Ovary (tissue), 9 donors: ENCODE results near the gene CHFR. TPM values are rescaled to one million over a fixed set of nuclear protein-coding genes. Genes with fewer than 3 reads are reported as not detected.

Experiments
- DNase-seq, 5 donors: peaks; one replicate each; pipeline ENCODE4 v3.0.0-alpha.2; 2019 to 2020
- H3K27ac ChIP-seq, 2 donors: fragments of 200-600 bp; one replicate each; pipeline versions ENCODE4 v1.5.1 to v1.8.0; 2019 to 2022
- H3K27me3 ChIP-seq: fragments of 200-600 bp; one replicate; pipeline ENCODE4 v1.8.0; 2022
- H3K36me3 ChIP-seq: fragments of 200-600 bp; sonication (generic); one replicate; pipeline ENCODE4 v1.5.1; 2019
- H3K4me1 ChIP-seq: one replicate; pipeline ENCODE4 v1.8.1; 2013; ENCODE audit warnings: mild to moderate bottlenecking, moderate library complexity; ENCODE audit not compliant: insufficient read depth
- H3K4me3 ChIP-seq: fragments of 200-600 bp; sonication (generic); one replicate; pipeline ENCODE4 v1.5.1; 2017
- H3K9me3 ChIP-seq, 2 donors: fragments of 200-600 bp in 1 of 2; sonication (generic) in 1 of 2; one replicate each; pipeline versions ENCODE4 v1.5.1 to v1.8.1; 2013 to 2019; ENCODE audit warnings: mild to moderate bottlenecking in 1 of 2, moderate library complexity in 1 of 2
- EP300 ChIP-seq: sonication (generic); formaldehyde crosslinking; IDR thresholded peaks from one replicate; pipeline ENCODE4 v1.6.1; 2017; ENCODE audit warnings: antibody characterized with exemption
- POLR2A ChIP-seq: fragments of 450-650 bp; IDR thresholded peaks from one replicate; pipeline ENCODE4 v1.6.1; 2017; ENCODE audit warnings: antibody characterized with exemption, mild to moderate bottlenecking, moderate library complexity
- WGBS, 3 donors: extraction: QIAGEN DNeasy Blood & Tissue Kit in 1 of 3; methylation state at CpG; one replicate each; pipeline versions ENCODE4 v1.1.5 to v1.1.7; 2013 to 2017; 5-methylcytosine and 5-hydroxymethylcytosine counted together
- intact Hi-C, 4 donors: fragments of 100-400 bp; cut with DNase I; formaldehyde crosslinking; loops; one replicate each; pipeline versions ENCODE4 v1.11.0 to v1.15.1; 2022 to 2023
- polyA plus RNA-seq, 2 donors: library from polyadenylated mRNA; stranded (reverse); fragments of 200-250 nt in 1 of 2; fragments of 350-450 nt in 1 of 2; fragmentation: Illumina TruSeq in 1 of 2; extraction: RNeasy Lipid Tissue Mini Kit (QIAGEN cat#74804) in 1 of 2; gene quantifications; one replicate each; pipeline ENCODE4 v1.2.3, GENCODE V29; 2013 to 2014
- total RNA-seq, 7 donors: library from RNA; depleted of rRNA in 2 of 7; stranded (reverse); fragments of >200 nt in 2 of 7; fragmentation: NEBNext Ultra II Directional in 3 of 7; extraction: Animal tissue kit (Norgen Biotek cat#: 25700) in 3 of 7; gene quantifications; one replicate each; pipeline versions ENCODE4 v1.1.0 to v1.2.4, GENCODE V29; 2016 to 2023
- TF ChIP-seq, protein P1 (sequence below), 3 donors: fragments of 450-650 bp in 2 of 3; fragments of 200-600 bp in 1 of 3; IDR thresholded peaks; one replicate each; pipeline versions ENCODE4 v1.5.1 to v1.8.0; 2016 to 2022; ENCODE audit warnings: antibody characterized with exemption in 3 of 3, mild to moderate bottlenecking in 1 of 3
- donor health status: DM: no; HTN: no; CAD: no; lungs with moderate emphysema.
- donor health status: DM: no; HTN: no; CAD: no.
- donor health status: Bipolar disorder and iron deficiency.
- donor health status: DM: yes; HTN: yes; CAD: no.
- donor health status: DM: no; HTN: no; CAD: no.
- donor health status: DM: yes; HTN: yes; CAD: no.

CHFR gene
- total and polyA plus RNA-seq, 9 donors: 11.7 to 36.4 (median 17.5) TPM

GRCh38 chr12:132807295-132808092 lies 79.9 kb downstream of the CHFR start:
- intact Hi-C loops: no loop called here
- H3K36me3 ChIP-seq: no peaks in the 10 kb centered on the region
- H3K9me3 ChIP-seq: no peaks in the 10 kb centered on the region
- no peak overlapping the region for H3K4me3 ChIP-seq
- TF ChIP-seq POLR2A (no peak), EP300 (no peak)
- TF ChIP-seq, protein P1, sequence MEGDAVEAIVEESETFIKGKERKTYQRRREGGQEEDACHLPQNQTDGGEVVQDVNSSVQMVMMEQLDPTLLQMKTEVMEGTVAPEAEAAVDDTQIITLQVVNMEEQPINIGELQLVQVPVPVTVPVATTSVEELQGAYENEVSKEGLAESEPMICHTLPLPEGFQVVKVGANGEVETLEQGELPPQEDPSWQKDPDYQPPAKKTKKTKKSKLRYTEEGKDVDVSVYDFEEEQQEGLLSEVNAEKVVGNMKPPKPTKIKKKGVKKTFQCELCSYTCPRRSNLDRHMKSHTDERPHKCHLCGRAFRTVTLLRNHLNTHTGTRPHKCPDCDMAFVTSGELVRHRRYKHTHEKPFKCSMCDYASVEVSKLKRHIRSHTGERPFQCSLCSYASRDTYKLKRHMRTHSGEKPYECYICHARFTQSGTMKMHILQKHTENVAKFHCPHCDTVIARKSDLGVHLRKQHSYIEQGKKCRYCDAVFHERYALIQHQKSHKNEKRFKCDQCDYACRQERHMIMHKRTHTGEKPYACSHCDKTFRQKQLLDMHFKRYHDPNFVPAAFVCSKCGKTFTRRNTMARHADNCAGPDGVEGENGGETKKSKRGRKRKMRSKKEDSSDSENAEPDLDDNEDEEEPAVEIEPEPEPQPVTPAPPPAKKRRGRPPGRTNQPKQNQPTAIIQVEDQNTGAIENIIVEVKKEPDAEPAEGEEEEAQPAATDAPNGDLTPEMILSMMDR (IDR thresholded peaks at IDR 0.05): no peak
- 38 to 53% (median 45%) methylated on average over 24 to 25 of the region's 25 CpGs for WGBS, 3 donors
- H3K4me1 ChIP-seq: no peaks in the 10 kb centered on the region
- no peak overlapping the region for H3K27ac ChIP-seq
- no peak for DNase-seq
- H3K27me3 ChIP-seq: no peaks in the 10 kb centered on the region

GRCh38 chr12:132806857-132807256 lies 80.5 kb downstream of the CHFR start:
- no peak for DNase-seq
- H3K9me3 ChIP-seq: no peaks in the 10 kb centered on the region
- no peaks in the 10 kb centered on the region for H3K36me3 ChIP-seq
- no peaks in the 10 kb centered on the region for H3K4me1 ChIP-seq
- H3K4me3 ChIP-seq: no peak overlapping the region
- H3K27ac ChIP-seq: no peak overlapping the region
- no peaks in the 10 kb centered on the region for H3K27me3 ChIP-seq
- intact Hi-C loops: no loop called here
- no peak for TF ChIP-seq EP300
- TF ChIP-seq, protein P1 (IDR thresholded peaks at IDR 0.05): no peak
- TF ChIP-seq POLR2A: no peak
- 58 to 66% (median 59%) methylated on average over 18 of the region's 18 CpGs for WGBS, 3 donors

- Histone ChIP-seq H3K36me3 (no peaks in the 10 kb centered on the region), H3K27me3 (no peaks in the 10 kb centered on the region), H3K27ac (no peak overlapping the region), H3K4me1 (no peaks in the 10 kb centered on the region), H3K4me3 (no peak overlapping the region), H3K9me3 (no peaks in the 10 kb centered on the region)
- DNase-seq: no peak
- TF ChIP-seq POLR2A: no peak
- WGBS, 3 donors: 77% methylated on average over 16 of the region's 16 CpGs
- intact Hi-C loops: no loop called here
Observed at GRCh38 chr12:132804426-132804861, 83.0 kb downstream of the CHFR start.

DNA sequence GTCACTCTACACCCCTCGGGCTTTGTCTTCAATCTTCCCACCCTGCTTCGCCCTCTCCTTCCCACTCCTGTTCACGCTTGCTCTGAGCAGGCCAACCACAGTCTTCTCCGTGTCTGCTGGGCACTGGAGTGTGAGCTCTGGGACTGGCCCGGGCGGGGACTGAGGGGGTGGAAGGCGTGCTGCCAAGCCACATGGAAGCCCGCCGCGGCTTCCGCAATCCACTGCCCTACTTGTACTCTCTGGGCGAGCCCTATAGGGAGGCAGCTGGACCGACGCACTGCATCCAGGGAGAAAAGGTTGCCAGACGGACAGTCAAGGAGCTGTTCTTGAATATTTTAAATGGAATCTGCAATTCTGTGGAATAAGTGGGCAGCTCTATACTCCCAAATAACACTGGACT lies 83.5 kb downstream of the CHFR start:
- intact Hi-C loops: no loop called here
- H3K36me3 ChIP-seq: no peaks in the 10 kb centered on the region
- H3K4me1 ChIP-seq: no peaks in the 10 kb centered on the region
- DNase-seq: no peak
- 72 to 85% (median 85%) methylated on average over 15 of the region's 15 CpGs for WGBS, 3 donors
- no peak overlapping the region for H3K27ac ChIP-seq
- H3K9me3 ChIP-seq: no peaks in the 10 kb centered on the region
- no peak for TF ChIP-seq EP300
- TF ChIP-seq, protein P1 (IDR thresholded peaks at IDR 0.05): no peak
- TF ChIP-seq POLR2A: no peak
- no peaks in the 10 kb centered on the region for H3K27me3 ChIP-seq
- H3K4me3 ChIP-seq: no peak overlapping the region

DNA sequence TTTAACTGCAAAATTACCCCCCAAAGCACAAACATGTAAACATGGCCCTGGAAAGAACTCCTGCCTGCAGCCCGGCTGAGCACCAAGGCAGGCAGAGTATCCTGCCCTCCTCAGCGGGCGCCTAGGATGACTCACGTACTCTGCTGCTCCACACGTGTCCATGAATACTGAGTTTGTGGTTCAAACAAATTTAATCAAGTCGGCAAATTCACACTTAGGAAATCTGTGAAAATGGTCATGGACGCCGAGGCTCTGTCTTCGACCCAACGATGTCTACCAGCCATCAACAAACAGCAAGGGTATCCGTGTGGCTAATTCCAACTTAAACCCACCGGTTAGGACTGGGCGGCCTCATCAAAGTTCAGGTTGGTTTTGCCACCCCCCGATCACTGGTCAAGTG lies 84.3 kb downstream of the CHFR start:
- H3K4me1 ChIP-seq: no peaks in the 10 kb centered on the region
- no peaks in the 10 kb centered on the region for H3K36me3 ChIP-seq
- no peak for TF ChIP-seq EP300
- TF ChIP-seq, protein P1 (IDR thresholded peaks at IDR 0.05): no peak
- no peak for TF ChIP-seq POLR2A
- H3K9me3 ChIP-seq: no peaks in the 10 kb centered on the region
- no peak overlapping the region for H3K4me3 ChIP-seq
- no peak for DNase-seq
- 90 to 95% (median 90%) methylated on average over 14 of the region's 14 CpGs for WGBS, 3 donors
- no peaks in the 10 kb centered on the region for H3K27me3 ChIP-seq
- H3K27ac ChIP-seq: no peak overlapping the region
- intact Hi-C loops: no loop called here
